H9 (cell line): ENCODE measurements around the gene KCNG3. TPM values are rescaled to one million over a fixed set of nuclear protein-coding genes. Genes with fewer than 3 reads are reported as not detected.

Experiments used
- DNase-seq: peaks from one replicate; pipeline ENCODE4 v3.0.0-alpha.2; 2017
- H2AFZ ChIP-seq: one replicate; pipeline ENCODE4 v1.6.1; 2013; ENCODE audit warnings: mild to moderate bottlenecking, low read length, control low read depth, moderate library complexity
- H2AK5ac ChIP-seq: 2 replicates; pipeline ENCODE4 v1.6.1; 2013; ENCODE audit warnings: low read length, control low read depth, mixed read lengths; ENCODE audit not compliant: insufficient read length
- H2BK120ac ChIP-seq: one replicate; pipeline ENCODE4 v1.6.1; 2013; ENCODE audit warnings: low read depth, mild to moderate bottlenecking, low read length, control low read depth, inconsistent platforms; ENCODE audit not compliant: poor library complexity, severe bottlenecking
- H2BK12ac ChIP-seq: 2 replicates; pipeline ENCODE4 v1.6.1; 2013; ENCODE audit warnings: low read length, control low read depth, mixed read lengths, low read depth; ENCODE audit not compliant: insufficient read length
- H2BK15ac ChIP-seq: 2 replicates; pipeline ENCODE4 v1.6.1; 2013; ENCODE audit warnings: low read depth, low read length, control low read depth
- H2BK20ac ChIP-seq: one replicate; pipeline ENCODE4 v1.6.1; 2013; ENCODE audit warnings: low read depth, mild to moderate bottlenecking, low read length, control low read depth, inconsistent platforms; ENCODE audit not compliant: poor library complexity, severe bottlenecking
- H2BK5ac ChIP-seq: 2 replicates; pipeline ENCODE4 v1.6.1; 2013; ENCODE audit warnings: low read length, control low read depth, mixed read lengths; ENCODE audit not compliant: insufficient read length
- H3K14ac ChIP-seq: 2 replicates; pipeline ENCODE4 v1.6.1; 2013; ENCODE audit warnings: low read length, control low read depth; ENCODE audit not compliant: insufficient read depth
- H3K18ac ChIP-seq: 2 replicates; pipeline ENCODE4 v1.6.1; 2013; ENCODE audit warnings: low read depth, mild to moderate bottlenecking, mixed read lengths, low read length, control low read depth; ENCODE audit not compliant: insufficient read length
- H3K23ac ChIP-seq: 2 replicates; pipeline ENCODE4 v1.6.1; 2013; ENCODE audit warnings: low read length, control low read depth, mixed read lengths, low read depth; ENCODE audit not compliant: insufficient read length
- H3K23me2 ChIP-seq: 2 replicates; pipeline ENCODE4 v1.6.1; 2013; ENCODE audit warnings: low read depth, mild to moderate bottlenecking, mixed read lengths, low read length, control low read depth; ENCODE audit not compliant: insufficient read length, poor library complexity, severe bottlenecking
- H3K27ac ChIP-seq: 2 replicates; pipeline ENCODE4 v1.5.1; 2013; ENCODE audit warnings: low read length, control low read depth, mixed read lengths, low read depth; ENCODE audit not compliant: insufficient read length
- H3K27me3 ChIP-seq: 2 replicates; pipeline ENCODE4 v1.6.1; 2013; ENCODE audit warnings: low read length, control low read depth, inconsistent platforms; ENCODE audit not compliant: insufficient read depth
- H3K4ac ChIP-seq: 2 replicates; pipeline ENCODE4 v1.6.1; 2013; ENCODE audit warnings: low read depth, mild to moderate bottlenecking, control low read depth, inconsistent platforms, low read length, moderate library complexity
- H3K4me1 ChIP-seq: 2 replicates; pipeline ENCODE4 v1.6.1; 2013; ENCODE audit warnings: low read length, control low read depth, inconsistent platforms; ENCODE audit not compliant: insufficient read depth
- H3K4me2 ChIP-seq: 2 replicates; pipeline ENCODE4 v1.6.1; 2013; ENCODE audit warnings: low read length, control low read depth, mixed read lengths; ENCODE audit not compliant: insufficient read length, insufficient read depth
- H3K56ac ChIP-seq: 2 replicates; pipeline ENCODE4 v1.6.1; 2013; ENCODE audit warnings: low read depth, mild to moderate bottlenecking, mixed read lengths, low read length, control low read depth; ENCODE audit not compliant: insufficient read length
- H3K79me1 ChIP-seq: 2 replicates; pipeline ENCODE4 v1.6.1; 2013; ENCODE audit warnings: low read depth, mild to moderate bottlenecking, moderate library complexity, low read length, control low read depth, inconsistent platforms; ENCODE audit not compliant: insufficient read depth, poor library complexity, severe bottlenecking
- H3K79me2 ChIP-seq: 2 replicates; pipeline ENCODE4 v1.6.1; 2013; ENCODE audit warnings: low read length, control low read depth, inconsistent platforms; ENCODE audit not compliant: insufficient read depth
- H3K9ac ChIP-seq: 2 replicates; pipeline ENCODE4 v1.6.1; 2013; ENCODE audit warnings: low read length, control low read depth, mixed read lengths; ENCODE audit not compliant: insufficient read length; ENCODE audit errors: extremely low read depth
- H3K9me3 ChIP-seq: one replicate; pipeline ENCODE4 v1.6.1; 2013; ENCODE audit warnings: low read depth, low read length, inconsistent platforms; ENCODE audit not compliant: control insufficient read depth
- H3T11ph ChIP-seq: one replicate; pipeline ENCODE4 v1.6.1; 2013; ENCODE audit warnings: mild to moderate bottlenecking, low read length, control low read depth, inconsistent platforms
- H4K20me1 ChIP-seq: one replicate; pipeline ENCODE4 v1.6.1; 2013; ENCODE audit not compliant: control insufficient read depth, insufficient read length, insufficient read depth
- H4K5ac ChIP-seq: 2 replicates; pipeline ENCODE4 v1.6.1; 2013; ENCODE audit warnings: low read depth, mild to moderate bottlenecking, mixed read lengths, low read length, control low read depth; ENCODE audit not compliant: insufficient read length
- H4K8ac ChIP-seq: replicated peaks from 2 replicates; pipeline ENCODE4 v1.6.1; 2013; ENCODE audit warnings: low read length, control low read depth, mixed read lengths, low read depth; ENCODE audit not compliant: insufficient read length
- H4K91ac ChIP-seq: 2 replicates; pipeline ENCODE4 v1.6.1; 2013; ENCODE audit warnings: low read depth, mild to moderate bottlenecking, moderate library complexity, mixed read lengths, low read length, control low read depth; ENCODE audit not compliant: insufficient read length
- H3K27ac Mint-ChIP-seq, 3 experiments: 2 replicates in 2 of 3; 3 replicates in 1 of 3; pipeline ENCODE4 v1.8.0; 2020 to 2021; ENCODE audit warnings: mixed read lengths in 3 of 3, mild to moderate bottlenecking in 1 of 3, moderate library complexity in 1 of 3
- H3K27me3 Mint-ChIP-seq: 2 replicates; pipeline ENCODE4 v1.8.0; 2021; ENCODE audit warnings: low read depth, mild to moderate bottlenecking, moderate library complexity, mixed read lengths
- H3K36me3 Mint-ChIP-seq, 3 experiments: 2 replicates in 2 of 3; 3 replicates in 1 of 3; pipeline ENCODE4 v1.8.0; 2020 to 2021; ENCODE audit warnings: low read depth in 3 of 3, mixed read lengths in 3 of 3; ENCODE audit not compliant: insufficient read depth in 1 of 3
- H3K4me1 Mint-ChIP-seq, 2 experiments: 2 replicates each; pipeline ENCODE4 v1.8.0; 2020; ENCODE audit warnings: mixed read lengths in 2 of 2
- H3K4me3 Mint-ChIP-seq, 2 experiments: 2 replicates in 1 of 2; 3 replicates in 1 of 2; pipeline ENCODE4 v1.8.0; 2020 to 2021; ENCODE audit warnings: mild to moderate bottlenecking in 2 of 2, mixed read lengths in 2 of 2, moderate library complexity in 1 of 2
- H3K9me3 Mint-ChIP-seq, 2 experiments: 2 replicates in 1 of 2; 3 replicates in 1 of 2; pipeline ENCODE4 v1.8.0; 2020; ENCODE audit warnings: mild to moderate bottlenecking in 2 of 2, mixed read lengths in 2 of 2, moderate library complexity in 1 of 2
- WGBS: extraction: QIAGEN DNeasy Blood & Tissue Kit; methylation state at CpG from one replicate; pipeline ENCODE4 v1.1.7; 2013; ENCODE audit warnings: missing lambda C conversion rate, low lambda C conversion rate, mixed read lengths; ENCODE audit not compliant: insufficient read length; ENCODE audit errors: extremely low coverage; 5-methylcytosine and 5-hydroxymethylcytosine counted together
- total RNA-seq: library from RNA; stranded (reverse); gene quantifications from 2 replicates; pipeline ENCODE4 v1.2.1, GENCODE V29; 2021
- TF ChIP-seq, protein P1 (sequence below): fragments of 200-600 bp; sonication (generic); conservative IDR thresholded peaks from 3 replicates; pipeline ENCODE4 v1.8.0; 2021; ENCODE audit warnings: antibody characterized with exemption, mild to moderate bottlenecking

Gene KCNG3
- total RNA-seq, 1 experiment from 2014 or later, result 16.5 TPM

DNA sequence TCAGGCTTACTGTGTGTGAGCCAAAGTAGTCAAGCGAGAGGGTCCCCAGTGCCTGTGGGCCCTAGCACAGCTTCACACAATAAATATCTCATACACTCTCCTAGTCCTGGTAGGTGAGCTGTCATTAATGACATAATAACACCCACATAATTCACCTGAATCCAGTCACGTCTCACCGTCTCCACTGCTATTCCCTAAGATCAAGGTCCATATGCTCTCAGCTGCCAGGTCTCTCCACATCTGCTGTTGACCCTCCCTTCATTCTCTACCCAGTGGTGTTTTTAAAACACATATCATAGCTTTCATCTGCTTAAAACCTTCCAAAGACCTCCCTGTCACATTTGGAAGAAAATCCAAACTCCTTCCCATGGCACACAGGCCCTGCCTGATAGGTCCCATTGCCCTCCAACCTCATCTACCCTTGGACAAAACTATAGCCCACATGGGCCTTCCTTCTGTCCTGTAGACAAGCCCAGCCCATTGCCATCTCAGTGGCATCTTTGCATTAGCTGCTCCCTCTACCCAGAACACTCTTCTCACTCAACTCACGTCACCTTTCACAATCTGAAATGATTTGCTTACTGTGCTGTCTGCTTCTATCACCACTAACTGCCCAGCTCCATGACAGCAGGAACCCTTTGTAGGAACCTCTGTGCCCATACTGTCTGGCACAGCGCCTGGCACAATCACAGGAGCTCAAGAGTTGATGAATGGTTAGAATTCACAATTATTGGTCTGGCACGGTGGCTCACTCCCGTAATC, 7.5 kb downstream of the KCNG3 start:
- peaks cover 2 to 40% (median 27%) of the 10 kb centered on the region in 3 experiments for H3K36me3 Mint-ChIP-seq
- no peak overlapping the region for H3K4me2 ChIP-seq
- no peaks in the 10 kb centered on the region for H3K9me3 Mint-ChIP-seq
- H3K4ac ChIP-seq, result no peak overlapping the region
- H3K14ac ChIP-seq, result no peak overlapping the region
- H3K23me2 ChIP-seq, result no peaks in the 10 kb centered on the region
- H2BK5ac ChIP-seq, result no peak overlapping the region
- H3T11ph ChIP-seq, result no peak overlapping the region
- H4K5ac ChIP-seq, result no peak overlapping the region
- no peak overlapping the region for H2BK12ac ChIP-seq
- H2BK120ac ChIP-seq, result no peak overlapping the region
- H3K9me3 ChIP-seq, result no peaks in the 10 kb centered on the region
- peaks cover 26 to 38% of the 10 kb centered on the region in 2 experiments for H3K4me1 Mint-ChIP-seq
- H3K27me3 ChIP-seq, result no peaks in the 10 kb centered on the region
- H4K20me1 ChIP-seq, result no peaks in the 10 kb centered on the region
- H3K23ac ChIP-seq, result no peak overlapping the region
- TF ChIP-seq, protein P1, sequence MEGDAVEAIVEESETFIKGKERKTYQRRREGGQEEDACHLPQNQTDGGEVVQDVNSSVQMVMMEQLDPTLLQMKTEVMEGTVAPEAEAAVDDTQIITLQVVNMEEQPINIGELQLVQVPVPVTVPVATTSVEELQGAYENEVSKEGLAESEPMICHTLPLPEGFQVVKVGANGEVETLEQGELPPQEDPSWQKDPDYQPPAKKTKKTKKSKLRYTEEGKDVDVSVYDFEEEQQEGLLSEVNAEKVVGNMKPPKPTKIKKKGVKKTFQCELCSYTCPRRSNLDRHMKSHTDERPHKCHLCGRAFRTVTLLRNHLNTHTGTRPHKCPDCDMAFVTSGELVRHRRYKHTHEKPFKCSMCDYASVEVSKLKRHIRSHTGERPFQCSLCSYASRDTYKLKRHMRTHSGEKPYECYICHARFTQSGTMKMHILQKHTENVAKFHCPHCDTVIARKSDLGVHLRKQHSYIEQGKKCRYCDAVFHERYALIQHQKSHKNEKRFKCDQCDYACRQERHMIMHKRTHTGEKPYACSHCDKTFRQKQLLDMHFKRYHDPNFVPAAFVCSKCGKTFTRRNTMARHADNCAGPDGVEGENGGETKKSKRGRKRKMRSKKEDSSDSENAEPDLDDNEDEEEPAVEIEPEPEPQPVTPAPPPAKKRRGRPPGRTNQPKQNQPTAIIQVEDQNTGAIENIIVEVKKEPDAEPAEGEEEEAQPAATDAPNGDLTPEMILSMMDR, result no peak
- H3K79me2 ChIP-seq, result peaks cover 6% of the 10 kb centered on the region; the same call in 1 of the 2 replicates
- no peak overlapping the region for H2BK15ac ChIP-seq
- no peak overlapping the region for H4K8ac ChIP-seq
- H3K79me1 ChIP-seq, result peaks cover 8% of the 10 kb centered on the region
- H3K56ac ChIP-seq, result no peak overlapping the region
- no peak overlapping the region for H2AK5ac ChIP-seq
- no peak overlapping the region for H3K27ac ChIP-seq
- H3K4me3 Mint-ChIP-seq, result no peak overlapping the region
- no peaks in the 10 kb centered on the region; the same call in 1 of the 2 replicates for H3K27me3 Mint-ChIP-seq
- H4K91ac ChIP-seq, result no peak overlapping the region
- H3K27ac Mint-ChIP-seq, result peak overlapping the region in 1 of 3 experiments; percentile 3; a peak in 2 of 7 replicates
- H3K9ac ChIP-seq, result no peak overlapping the region
- no peak overlapping the region for H3K18ac ChIP-seq
- no peak for DNase-seq
- no CpG with 5 or more reads among the region's 7 CpGs for WGBS
- no peaks in the 10 kb centered on the region for H3K4me1 ChIP-seq
- H2BK20ac ChIP-seq, result no peak overlapping the region
- no peak overlapping the region for H2AFZ ChIP-seq
